HG02759 (cell line): ENCODE data around the gene CX3CL1.
A peak's percentile ranks its signal among the peaks of the same experiment; 100 is the strongest.
"Not testable (repeated sequence)": the region's sequence is repeated elsewhere in the genome, so short reads cannot be mapped to it uniquely, and the experiment has no call there.

Source experiments
- ATAC-seq: cut with Tn5 transposase; IDR thresholded peaks from one replicate; pipeline ENCODE4 v1.9.1; 2021; ENCODE audit warnings: mild to moderate bottlenecking, moderate library complexity; ENCODE audit not compliant: unreplicated experiment

The CX3CL1 gene

DNA sequence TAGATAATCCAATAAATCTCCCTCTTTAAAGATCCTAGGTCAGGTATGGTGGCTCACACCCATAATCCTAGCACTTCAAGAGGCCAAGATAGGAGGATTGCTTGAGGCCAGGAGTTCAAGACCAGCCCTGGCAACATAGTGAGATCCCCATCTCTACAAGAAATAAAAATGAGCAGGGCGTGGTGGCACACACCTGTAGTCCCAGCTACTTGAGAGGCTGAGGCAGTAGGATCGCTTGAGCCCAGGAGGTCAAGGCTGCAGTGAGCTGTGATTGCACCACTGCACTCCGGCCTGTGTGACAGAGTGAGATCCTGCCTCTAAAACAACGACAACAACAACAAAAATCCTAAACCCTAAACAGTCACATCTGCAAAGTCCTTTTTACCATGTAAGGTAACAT lies 15.7 kb upstream of the CX3CL1 start:
- no peak for ATAC-seq

DNA sequence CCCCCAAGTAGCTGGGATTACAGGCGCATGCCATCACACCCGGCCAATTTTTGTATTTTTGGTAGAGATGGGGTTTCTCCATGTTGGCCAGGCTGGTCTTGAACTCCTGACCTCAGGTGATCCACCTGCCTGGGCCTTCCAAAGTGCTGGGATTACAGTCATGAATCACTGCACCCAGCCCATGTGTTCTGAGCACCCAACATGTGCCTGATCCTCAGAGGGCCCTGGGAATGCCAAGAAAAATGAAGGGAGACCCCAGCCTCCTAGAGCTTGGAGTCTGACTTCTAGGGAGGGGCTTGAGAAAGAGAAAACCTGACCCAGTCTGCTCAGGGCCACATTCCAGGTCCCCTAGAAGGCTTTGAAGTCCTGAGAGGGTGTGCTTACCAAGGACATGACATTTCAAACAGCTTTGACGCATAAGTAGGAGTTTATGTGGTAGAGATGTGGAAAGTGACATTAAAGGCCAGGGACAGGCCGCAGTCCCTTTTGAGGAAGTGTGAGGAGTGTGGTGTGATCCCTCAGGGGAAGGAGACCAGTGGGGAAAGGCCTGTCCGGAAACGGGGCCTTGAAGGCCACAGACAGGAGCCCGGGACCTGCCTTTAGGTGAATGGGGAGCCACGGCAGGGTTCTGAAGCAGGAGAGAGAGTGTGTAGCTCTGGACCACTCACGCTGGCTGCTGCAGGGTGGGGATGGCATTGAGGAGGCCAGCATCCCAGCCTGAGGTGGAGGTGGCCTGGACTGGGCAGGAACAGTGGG lies 14.8 kb upstream of the CX3CL1 start:
- no peak for ATAC-seq

DNA sequence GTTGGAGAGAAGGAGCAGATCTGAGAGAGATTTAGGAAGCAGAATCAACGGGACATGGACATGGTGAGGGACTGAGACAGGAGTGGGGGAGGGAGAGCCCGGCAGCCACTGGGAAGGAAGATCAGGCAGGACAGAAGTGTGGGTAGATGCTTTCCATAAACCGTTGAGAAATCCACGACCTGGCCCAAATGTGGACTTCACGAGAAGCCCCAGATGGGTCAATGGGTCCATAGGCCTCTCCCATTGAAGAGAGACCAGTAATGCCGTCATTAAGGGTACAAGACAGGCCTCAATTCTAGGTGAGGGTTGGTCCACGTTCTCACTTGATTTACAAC lies 14.2 kb upstream of the CX3CL1 start:
- ATAC-seq: no peak

DNA sequence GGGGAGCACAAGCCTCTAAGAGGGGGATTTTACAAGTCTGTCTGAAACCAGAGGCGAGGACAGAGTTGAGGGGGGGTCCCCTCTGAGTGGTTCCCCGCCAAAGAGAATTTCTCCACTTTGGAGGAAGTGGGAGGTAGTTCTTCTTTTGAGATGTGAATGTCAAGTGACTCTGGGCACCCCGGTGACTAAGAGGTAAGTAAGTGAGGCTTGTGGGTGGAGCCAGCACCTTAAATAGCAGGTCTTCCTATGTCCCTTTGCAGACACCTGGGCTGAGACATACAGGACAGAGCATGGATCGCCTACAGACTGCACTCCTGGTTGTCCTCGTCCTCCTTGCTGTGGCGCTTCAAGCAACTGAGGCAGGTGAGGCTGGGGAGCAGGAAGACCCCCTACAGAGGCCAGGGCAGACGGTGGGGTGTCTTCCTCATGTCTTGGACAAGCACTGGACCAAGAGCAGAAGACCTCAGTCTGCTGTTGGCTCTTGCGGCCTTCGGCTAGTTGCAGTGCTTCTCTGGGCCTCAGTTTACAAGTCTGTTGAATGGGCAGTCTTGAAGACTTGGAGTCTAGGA lies 13.7 kb upstream of the CX3CL1 start, which contains the start of gene CCL22:
Gene CCL22, plus strand, starts transcription at position 257 of the 569 bp plus-strand sequence. Its CDS starts 34 bp downstream, at position 291.
- ATAC-seq: peak; percentile 62

DNA sequence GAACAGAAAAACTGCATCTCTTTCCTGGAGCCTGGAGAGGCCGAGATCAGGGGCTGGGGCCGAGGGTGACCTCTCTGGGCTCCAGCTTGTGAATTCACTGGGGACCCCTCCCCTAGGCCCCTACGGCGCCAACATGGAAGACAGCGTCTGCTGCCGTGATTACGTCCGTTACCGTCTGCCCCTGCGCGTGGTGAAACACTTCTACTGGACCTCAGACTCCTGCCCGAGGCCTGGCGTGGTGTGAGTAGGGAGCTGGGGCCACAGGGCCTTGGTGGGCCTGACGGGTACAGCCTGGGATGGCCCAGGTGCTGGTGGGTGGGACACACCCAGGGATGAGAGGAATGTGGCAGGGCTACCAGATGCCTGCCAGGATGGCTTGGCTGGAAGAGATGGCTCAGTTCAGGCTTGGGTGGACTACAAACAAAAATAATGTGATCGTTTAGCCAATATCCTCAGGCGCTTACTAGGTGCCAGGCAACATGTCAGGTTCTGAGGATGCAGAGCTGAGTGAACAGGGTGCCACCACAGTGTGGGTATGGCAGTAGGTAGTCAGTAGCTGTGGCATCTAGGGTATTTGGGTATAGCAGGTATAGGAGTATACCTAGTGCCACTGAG lies 11.9 kb upstream of the CX3CL1 start:
- ATAC-seq: no peak

DNA sequence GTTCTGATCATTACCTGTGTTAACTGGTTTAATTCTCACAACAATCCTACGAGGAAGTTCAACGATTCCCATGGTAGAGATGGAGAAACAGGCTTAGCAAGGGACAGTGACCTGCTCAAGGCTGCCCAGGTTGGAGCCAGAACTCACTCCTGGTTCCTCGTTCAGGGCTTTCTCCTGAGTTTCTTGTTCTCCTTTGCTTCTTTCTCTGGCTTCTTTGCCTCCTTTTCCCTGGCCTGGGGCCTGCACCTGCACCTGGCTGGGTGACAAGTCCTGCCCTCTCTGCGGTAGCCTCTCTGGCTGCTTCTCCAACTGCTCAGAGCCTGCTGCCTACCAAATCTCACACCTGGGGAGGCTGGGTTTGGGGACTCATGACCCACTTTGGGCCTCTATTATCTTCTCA lies 10.9 kb upstream of the CX3CL1 start:
- no peak for ATAC-seq

DNA sequence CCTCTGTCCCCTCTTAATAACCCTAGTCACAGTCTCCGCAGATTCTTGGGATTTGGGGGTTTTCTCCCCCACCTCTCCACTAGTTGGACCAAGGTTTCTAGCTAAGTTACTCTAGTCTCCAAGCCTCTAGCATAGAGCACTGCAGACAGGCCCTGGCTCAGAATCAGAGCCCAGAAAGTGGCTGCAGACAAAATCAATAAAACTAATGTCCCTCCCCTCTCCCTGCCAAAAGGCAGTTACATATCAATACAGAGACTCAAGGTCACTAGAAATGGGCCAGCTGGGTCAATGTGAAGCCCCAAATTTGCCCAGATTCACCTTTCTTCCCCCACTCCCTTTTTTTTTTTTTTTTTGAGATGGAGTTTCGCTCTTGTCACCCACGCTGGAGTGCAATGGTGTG lies 8.1 kb upstream of the CX3CL1 start:
- ATAC-seq: no peak

DNA sequence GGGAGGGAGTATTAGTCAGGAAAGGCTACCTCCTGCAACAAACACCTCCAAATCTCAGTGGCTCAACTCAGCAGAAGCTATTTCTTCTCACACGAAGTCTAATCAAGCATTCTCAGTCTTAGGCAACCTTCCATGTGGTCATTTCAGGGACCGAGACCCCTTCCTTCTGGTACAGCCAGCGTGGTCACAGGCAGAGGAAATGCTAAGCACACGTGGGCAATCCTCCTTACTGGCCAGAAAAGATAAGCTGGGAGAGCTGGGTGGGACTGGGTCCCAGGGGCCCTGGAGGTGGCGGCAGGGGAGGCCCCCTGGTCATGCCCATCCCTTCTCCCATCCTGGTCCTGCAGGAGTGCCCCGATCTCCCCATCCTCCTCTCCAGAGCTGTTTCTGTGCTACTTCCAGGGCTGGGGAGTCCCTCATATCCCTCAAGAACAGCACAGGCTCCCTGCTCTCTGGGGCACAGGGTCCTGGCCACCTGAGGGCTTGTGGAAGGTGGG lies 5.7 kb upstream of the CX3CL1 start:
- no peak for ATAC-seq

DNA sequence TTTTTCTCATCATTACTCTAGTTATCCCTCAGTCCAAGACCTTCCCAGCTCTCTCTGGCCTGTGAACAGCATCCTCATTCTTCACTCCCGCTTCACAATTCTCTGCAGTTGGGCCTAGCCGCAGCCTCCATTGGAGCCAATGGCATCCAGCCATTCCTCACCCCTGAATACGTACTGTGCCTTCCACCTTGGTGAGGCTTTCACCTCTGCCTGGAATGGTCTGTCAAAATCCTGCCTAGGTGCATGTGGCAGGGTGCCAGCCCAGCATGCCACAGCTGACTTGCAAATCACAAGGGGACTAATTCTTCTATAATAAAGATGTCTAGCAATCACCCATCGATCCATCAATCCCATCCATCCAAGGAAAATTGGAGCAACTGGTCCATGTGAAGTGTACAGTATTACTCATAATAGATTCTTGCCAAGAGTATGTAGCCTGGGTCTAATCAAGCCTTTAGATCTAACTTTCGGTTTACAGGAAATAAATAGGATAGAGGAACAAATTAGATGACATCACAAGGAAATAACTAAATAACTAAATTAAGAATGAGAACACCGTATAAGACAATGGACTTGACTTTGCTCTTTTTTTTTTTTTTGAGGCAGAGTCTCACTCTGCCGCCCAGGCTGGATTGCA lies 5.1 kb upstream of the CX3CL1 start:
- ATAC-seq: no peak

DNA sequence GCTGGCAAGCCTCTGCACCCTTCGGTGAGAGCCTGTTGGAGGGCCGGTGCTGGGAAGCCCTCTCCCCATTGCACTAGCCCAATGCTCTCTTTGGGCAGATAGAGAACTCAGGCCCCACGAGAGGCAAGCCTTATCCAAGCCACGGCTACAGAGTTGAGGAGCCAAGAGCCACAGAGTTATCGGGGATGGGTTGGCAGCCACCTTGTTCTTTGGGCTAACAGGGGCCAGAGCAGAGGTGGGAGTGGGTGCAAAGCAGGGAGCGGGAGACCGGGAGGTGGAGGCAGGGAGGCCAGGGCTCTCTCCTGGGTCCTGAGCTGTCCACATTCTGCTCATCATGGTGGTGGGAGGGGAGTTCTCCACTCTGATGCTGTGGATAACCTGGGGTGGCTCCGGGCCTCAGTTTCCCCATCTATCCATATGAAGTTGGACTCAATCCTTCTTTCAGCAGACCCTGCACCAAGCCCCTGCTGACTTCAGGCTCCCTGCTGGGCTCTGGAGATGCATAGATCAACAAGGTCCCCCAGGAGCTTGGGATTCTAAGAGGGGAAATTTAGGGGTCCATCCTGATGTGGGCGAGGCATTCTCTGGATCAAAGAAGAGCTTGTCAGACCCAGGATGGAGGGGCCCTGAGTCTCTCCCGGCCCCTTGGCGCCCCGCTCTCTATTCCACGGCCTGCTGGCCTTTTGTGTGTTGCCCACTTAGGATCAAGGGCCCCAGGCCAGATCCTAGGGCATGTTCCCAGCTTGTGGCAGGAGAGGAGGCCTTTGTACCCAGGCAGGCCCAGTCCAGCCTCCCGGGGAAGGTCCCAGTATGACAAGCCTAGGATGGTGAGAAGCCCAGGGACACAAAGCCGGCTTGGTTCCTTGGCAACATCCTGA lies 557 bp upstream of the CX3CL1 start:
- no peak for ATAC-seq

DNA sequence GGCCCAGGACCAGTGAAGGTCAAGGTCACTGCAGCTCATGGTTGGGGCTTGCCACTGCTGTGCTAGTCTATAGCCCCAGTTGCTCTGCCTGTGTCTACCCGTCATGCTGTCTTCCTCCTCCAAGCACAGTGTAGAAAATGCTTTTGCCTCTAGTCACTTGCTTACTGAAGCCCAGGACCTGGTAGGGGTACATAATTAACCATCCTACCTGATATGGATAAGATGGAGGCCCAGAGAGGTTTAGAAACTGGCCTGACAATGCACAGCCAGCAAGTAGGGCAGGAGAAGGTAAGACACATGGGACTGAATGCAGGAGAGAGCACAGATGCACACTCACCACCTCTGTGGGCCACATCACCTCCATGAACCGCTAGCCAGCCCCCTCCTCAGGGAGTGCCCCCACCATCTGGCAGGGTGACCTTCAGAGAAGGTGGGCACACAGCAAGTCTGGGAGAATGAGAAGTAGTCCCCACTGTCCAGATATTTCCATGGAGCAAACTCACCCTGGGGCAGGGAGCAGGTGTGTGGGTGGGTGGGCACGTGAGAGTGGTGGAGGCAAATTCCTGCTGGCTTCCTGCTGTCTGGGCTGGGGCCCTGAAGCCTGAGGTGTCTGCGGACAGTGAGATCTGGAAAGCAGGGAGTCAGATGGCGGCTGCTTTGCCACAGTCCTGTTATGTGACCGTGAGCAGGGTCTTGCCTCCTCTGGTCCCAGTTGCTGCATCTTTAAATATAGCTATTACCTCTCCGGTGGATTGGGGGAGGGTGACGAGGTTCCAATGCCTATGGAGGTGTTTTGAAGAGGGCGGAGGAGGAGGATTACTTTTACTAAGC lies 1.0 kb downstream of the CX3CL1 start:
- no peak for ATAC-seq

DNA sequence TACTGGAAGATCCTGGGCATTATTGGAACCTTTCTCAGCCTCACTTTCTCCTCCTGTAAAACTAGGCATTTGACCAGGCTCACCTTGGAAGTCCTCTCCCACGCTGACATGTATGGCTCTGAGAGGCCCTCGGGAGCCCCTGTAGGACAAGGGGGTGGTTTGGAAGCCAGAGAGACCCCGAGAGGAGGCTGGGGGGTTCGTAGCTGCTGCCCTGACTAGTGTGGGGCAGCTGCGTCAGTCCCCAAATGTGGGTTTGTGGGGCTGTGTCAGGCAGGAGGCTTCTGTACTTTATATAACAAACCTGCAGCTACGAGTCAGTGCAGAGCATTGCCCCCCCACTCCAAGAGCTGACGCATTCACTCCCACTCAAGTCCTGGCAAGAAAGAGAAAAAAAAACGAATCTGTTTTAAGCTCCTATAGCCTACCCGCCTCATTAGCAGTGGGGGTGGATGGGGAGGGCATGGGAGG lies 1.8 kb downstream of the CX3CL1 start:
- no peak for ATAC-seq

DNA sequence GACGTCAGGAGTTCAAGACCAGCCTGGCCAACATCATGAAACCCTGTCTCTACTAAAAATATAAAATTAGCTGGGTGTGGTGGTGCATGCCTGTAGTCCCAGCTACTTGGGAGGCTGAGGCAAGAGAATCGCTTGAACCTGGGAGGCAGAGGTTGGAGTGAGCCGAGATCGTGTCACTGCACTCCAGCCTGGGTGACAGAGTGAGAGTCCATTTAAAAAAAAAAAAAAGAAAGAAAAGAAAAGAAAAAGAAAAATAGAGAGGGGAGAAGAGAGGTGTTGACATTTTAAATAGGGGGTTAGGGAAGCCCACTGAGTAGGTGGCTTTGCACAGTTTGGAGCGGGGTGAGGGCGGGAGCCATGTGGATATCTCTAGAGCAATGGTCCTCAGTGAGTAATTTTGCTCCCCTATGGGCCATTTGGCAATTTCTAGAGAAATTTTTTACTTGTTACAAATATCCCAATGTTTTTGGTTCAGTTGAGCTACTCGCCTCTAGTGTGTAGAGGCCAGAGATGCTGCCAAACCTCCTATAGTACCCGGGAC lies 2.7 kb downstream of the CX3CL1 start:
- ATAC-seq: not testable (repeated sequence)

DNA sequence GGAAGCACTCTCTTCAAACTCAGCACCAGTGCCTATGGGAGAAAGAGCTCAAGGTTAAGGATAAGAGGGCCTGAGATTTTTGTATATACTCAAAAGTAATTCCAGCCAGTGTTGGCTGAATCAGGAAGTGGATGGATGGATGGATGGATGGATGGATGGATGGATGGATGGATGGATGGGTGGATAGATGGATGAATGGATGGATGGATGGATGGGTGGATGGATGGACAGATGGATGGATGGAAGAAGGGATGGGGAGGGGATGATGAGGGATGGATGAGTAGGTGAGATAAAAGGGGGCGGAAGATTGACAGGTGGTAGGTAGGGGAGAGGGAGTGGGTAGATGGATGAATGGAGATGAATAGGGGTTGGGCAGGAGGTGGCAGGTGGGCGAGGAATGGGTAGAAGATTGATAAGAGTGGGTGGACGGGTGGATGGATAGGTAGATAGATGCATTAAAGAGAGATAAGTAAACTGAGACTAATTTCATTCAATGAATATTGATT lies 4.1 kb downstream of the CX3CL1 start:
- no peak for ATAC-seq

DNA sequence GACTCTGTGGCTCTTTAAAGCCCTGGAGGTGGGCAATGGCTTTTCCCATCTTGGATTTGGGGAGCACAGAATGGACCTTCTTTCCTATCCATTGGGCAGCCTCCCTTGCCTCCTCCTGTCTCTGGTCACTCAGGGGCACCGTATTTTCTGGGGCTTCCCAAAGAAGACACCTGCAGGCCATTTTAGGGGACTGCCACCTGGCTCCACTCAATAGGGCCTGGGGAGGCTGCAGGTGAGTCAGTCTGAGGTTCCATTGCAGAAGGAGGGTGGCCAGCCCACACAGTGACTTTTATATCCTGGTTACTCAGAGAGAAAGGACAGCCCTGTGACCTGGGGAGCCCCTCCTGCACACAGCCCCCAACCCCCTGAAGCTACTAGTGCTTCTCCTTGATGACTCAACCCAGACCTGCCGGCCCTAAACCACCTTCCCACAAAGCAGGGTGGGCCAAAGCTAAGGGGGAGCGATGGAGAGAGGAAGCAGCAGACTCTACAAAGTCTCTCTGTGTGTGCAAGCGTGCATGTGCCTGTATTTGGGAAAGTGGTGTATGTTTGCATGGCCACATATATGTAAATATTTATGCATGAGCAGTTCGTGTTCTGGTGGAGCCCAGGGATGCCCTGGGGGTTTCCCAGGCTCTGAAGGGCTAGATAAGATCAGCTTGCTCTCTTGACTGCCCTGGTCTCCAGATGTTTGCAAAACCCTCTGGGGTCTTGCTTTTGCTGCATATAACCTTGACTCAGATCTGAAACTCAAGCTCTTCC lies 5.0 kb downstream of the CX3CL1 start:
- ATAC-seq: peak; percentile 84

DNA sequence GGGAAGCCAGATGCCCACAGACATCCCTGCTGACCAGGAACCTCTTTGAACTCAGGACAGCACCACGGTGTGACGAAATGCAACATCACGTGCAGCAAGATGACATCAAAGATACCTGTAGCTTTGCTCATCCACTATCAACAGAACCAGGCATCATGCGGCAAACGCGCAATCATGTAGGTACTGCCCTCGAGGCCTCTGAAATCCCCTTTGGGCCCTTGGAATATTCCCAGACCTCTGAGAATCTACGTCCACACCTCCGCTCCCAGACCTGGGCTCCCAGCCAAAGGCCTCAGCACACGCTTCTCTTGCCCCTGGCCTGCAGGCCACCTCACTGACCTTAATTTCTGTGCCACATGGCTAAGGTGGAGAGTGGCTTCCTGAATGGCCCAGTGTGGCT lies 7.3 kb downstream of the CX3CL1 start:
- ATAC-seq: no peak

DNA sequence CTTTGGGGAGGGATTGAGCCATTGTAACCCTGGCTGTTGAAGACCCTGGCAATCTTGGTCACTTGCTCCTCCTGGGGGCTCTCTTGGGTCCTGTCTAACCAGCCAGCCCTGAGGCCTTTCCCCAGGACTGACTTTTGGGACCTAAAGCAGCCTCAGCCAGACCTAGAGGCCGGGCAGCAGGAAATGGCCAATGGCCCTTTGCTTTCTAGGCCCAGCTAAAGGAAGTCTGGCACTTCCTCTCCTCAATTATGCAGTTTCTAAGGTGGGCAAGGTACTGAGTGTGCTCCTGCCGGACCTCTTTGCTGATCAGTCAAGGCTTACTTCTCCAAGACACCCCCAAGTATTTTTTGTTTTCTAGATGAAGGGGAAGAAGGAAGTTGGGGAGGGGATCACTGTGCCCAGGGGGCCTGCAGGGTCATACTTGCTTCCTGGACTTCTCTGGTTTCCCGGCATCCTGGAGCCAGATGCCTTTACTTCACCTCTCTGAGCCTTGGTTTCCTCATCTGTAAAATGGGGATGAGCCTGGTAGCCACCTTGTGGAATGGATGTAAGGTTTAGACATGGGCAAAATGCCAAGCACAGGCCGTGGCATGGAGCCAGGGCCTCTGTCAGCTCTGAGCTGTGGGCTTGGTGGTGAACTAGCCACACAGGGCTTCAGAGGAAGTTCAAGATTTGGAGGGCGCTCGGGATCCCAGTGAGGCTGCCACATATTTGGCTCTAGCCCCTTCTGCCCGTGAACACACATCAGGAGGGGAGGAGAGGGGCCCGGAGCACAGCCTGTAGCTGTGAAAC lies 8.6 kb downstream of the CX3CL1 start:
- ATAC-seq: no peak
